Loucy (cell line): ENCODE measurements around the gene SH3TC2.

ENCODE experiments used
- H2AFZ ChIP-seq: fragments of 200-600 bp; sonication (generic); 2 replicates; pipeline ENCODE4 v1.6.0; 2016; ENCODE audit warnings: antibody characterized with exemption, mild to moderate bottlenecking, low read length, moderate library complexity
- H3F3A ChIP-seq: fragments of 200-600 bp; 2 replicates; pipeline ENCODE4 v1.6.0; 2016; ENCODE audit warnings: antibody characterized with exemption, low read depth, mild to moderate bottlenecking
- H3K27me3 ChIP-seq: fragments of 200-600 bp; sonication (generic); 2 replicates; pipeline ENCODE4 v1.6.1; 2014; ENCODE audit warnings: low read length, mild to moderate bottlenecking; ENCODE audit not compliant: insufficient read depth, poor library complexity, severe bottlenecking
- H3K36me3 ChIP-seq: fragments of 200-600 bp; sonication (generic); 2 replicates; pipeline ENCODE4 v1.6.1; 2016; ENCODE audit warnings: low read length; ENCODE audit not compliant: insufficient read depth
- H3K4me1 ChIP-seq: fragments of 200-600 bp; sonication (generic); 2 replicates; pipeline ENCODE4 v1.5.1; 2014; ENCODE audit warnings: low read length, mild to moderate bottlenecking; ENCODE audit not compliant: insufficient read depth, poor library complexity, severe bottlenecking
- H3K4me2 ChIP-seq: fragments of 200-600 bp; sonication (generic); 2 replicates; pipeline ENCODE4 v1.6.0; 2014; ENCODE audit warnings: antibody characterized with exemption, low read length, low read depth, mild to moderate bottlenecking; ENCODE audit not compliant: poor library complexity, severe bottlenecking
- H3K4me3 ChIP-seq: fragments of 200-600 bp; sonication (generic); 2 replicates; pipeline ENCODE4 v1.5.1; 2014; ENCODE audit warnings: low read length, mild to moderate bottlenecking, mixed read lengths; ENCODE audit not compliant: poor library complexity, severe bottlenecking
- H3K79me2 ChIP-seq: fragments of 200-600 bp; sonication (generic); 2 replicates; pipeline ENCODE4 v1.6.1; 2014; ENCODE audit warnings: low read length; ENCODE audit not compliant: insufficient read depth
- H3K9ac ChIP-seq: fragments of 200-600 bp; sonication (generic); 2 replicates; pipeline ENCODE4 v1.6.0; 2014; ENCODE audit warnings: mild to moderate bottlenecking, low read depth, low read length, moderate library complexity; ENCODE audit not compliant: poor library complexity, severe bottlenecking
- H3K9me2 ChIP-seq: fragments of 200-600 bp; sonication (generic); replicated peaks from 2 replicates; pipeline ENCODE4 v1.6.1; 2016; ENCODE audit warnings: low read depth, low read length, mixed read lengths
- H3K9me3 ChIP-seq: fragments of 200-600 bp; sonication (generic); 2 replicates; pipeline ENCODE4 v1.6.1; 2014; ENCODE audit warnings: mild to moderate bottlenecking, antibody characterized with exemption, low read length, low read depth; ENCODE audit not compliant: insufficient read depth
- H4K20me1 ChIP-seq: fragments of 200-600 bp; sonication (generic); 2 replicates; pipeline ENCODE4 v1.6.0; 2014; ENCODE audit warnings: antibody characterized with exemption, low read length, mild to moderate bottlenecking; ENCODE audit not compliant: insufficient read depth, poor library complexity, severe bottlenecking
- CTCF ChIP-seq: fragments of 200-600 bp; sonication (generic); conservative IDR thresholded peaks from 2 replicates; pipeline ENCODE4 v1.5.1; 2014; ENCODE audit warnings: mild to moderate bottlenecking, antibody characterized with exemption, low read length
- EZH2phosphoT487 ChIP-seq: fragments of 200-600 bp; IDR thresholded peaks from 2 replicates; pipeline ENCODE4 v1.6.1; 2018; ENCODE audit warnings: antibody characterized with exemption, mild to moderate bottlenecking, moderate library complexity, borderline replicate concordance

The SH3TC2 gene

GRCh38 chr5:149015561-149015960, 47.3 kb downstream of the SH3TC2 start:
- Histone ChIP-seq H4K20me1 (no peaks in the 10 kb centered on the region), H3K79me2 (no peaks in the 10 kb centered on the region), H3K4me1 (peaks cover 6% of the 10 kb centered on the region), H3K9me3 (no peaks in the 10 kb centered on the region), H3K36me3 (no peaks in the 10 kb centered on the region), H3K4me2 (no peak overlapping the region), H3K27me3 (no peaks in the 10 kb centered on the region), H3K9ac (no peak overlapping the region), H3K9me2 (no peaks in the 10 kb centered on the region), H3F3A (no peaks in the 10 kb centered on the region), H3K4me3 (no peak overlapping the region), H2AFZ (no peak overlapping the region)
- TF ChIP-seq CTCF (no peak), EZH2phosphoT487 (no peak)

- no peaks in the 10 kb centered on the region for H3K9me3 ChIP-seq
- no peaks in the 10 kb centered on the region for H3K36me3 ChIP-seq
- H3F3A ChIP-seq, result no peaks in the 10 kb centered on the region
- H3K79me2 ChIP-seq, result no peaks in the 10 kb centered on the region
- no peak overlapping the region for H3K4me3 ChIP-seq
- H3K9me2 ChIP-seq, result no peaks in the 10 kb centered on the region
- TF ChIP-seq EZH2phosphoT487 (no peak), CTCF (no peak)
- H3K4me1 ChIP-seq, result peaks cover 6% of the 10 kb centered on the region
- no peaks in the 10 kb centered on the region for H3K27me3 ChIP-seq
- H3K4me2 ChIP-seq, result no peak overlapping the region
- H3K9ac ChIP-seq, result no peak overlapping the region
- no peaks in the 10 kb centered on the region for H4K20me1 ChIP-seq
- no peak overlapping the region for H2AFZ ChIP-seq
Measured at GRCh38 chr5:149015126-149015525, 47.7 kb downstream of the SH3TC2 start.

GRCh38 chr5:149014571-149015031, 48.3 kb downstream of the SH3TC2 start:
- Histone ChIP-seq H3K4me2 (no peak overlapping the region), H3K4me3 (no peak overlapping the region), H2AFZ (no peak overlapping the region), H3K79me2 (no peaks in the 10 kb centered on the region), H3F3A (no peaks in the 10 kb centered on the region), H3K4me1 (peaks cover 6% of the 10 kb centered on the region), H3K36me3 (no peaks in the 10 kb centered on the region), H3K9me3 (no peaks in the 10 kb centered on the region), H3K27me3 (no peaks in the 10 kb centered on the region), H4K20me1 (no peaks in the 10 kb centered on the region), H3K9ac (no peak overlapping the region), H3K9me2 (no peaks in the 10 kb centered on the region)
- TF ChIP-seq CTCF (no peak), EZH2phosphoT487 (no peak)
